Fibroblast of lung (primary cell): ENCODE measurements around the gene KCNIP4. TPM values are rescaled to one million over a fixed set of nuclear protein-coding genes. Genes with fewer than 3 reads are reported as not detected.

ENCODE experiments used
- DNase-seq, 2 donors: peaks; one replicate each; pipeline versions ENCODE4 v3.0.0 to v3.0.0-alpha.2; 2010; ENCODE audit warnings: low read depth in 2 of 2
- H2AFZ ChIP-seq: 2 replicates; pipeline ENCODE4 v1.5.1; 2012; ENCODE audit warnings: low read length, control low read depth, inconsistent platforms
- H3K27ac ChIP-seq: 2 replicates; pipeline ENCODE4 v1.5.1; 2011; ENCODE audit warnings: low read length, control low read depth; ENCODE audit not compliant: insufficient read depth
- H3K27me3 ChIP-seq: 2 replicates; pipeline ENCODE4 v1.5.1; 2011; ENCODE audit warnings: mild to moderate bottlenecking, low read length; ENCODE audit not compliant: control insufficient read depth, insufficient read depth
- H3K36me3 ChIP-seq: 2 replicates; pipeline ENCODE4 v1.5.1; 2011; ENCODE audit warnings: low read length; ENCODE audit not compliant: control insufficient read depth, insufficient read depth
- H3K4me1 ChIP-seq: 2 replicates; pipeline ENCODE4 v1.5.1; 2011; ENCODE audit warnings: low read length; ENCODE audit not compliant: control insufficient read depth, insufficient read depth; ENCODE audit errors: extremely low read depth
- H3K4me2 ChIP-seq: 2 replicates; pipeline ENCODE4 v1.5.1; 2011; ENCODE audit warnings: low read length, control low read depth; ENCODE audit not compliant: insufficient read depth; ENCODE audit errors: extremely low read depth
- H3K4me3 ChIP-seq, 4 experiments: fragments of 200-600 bp in 1 of 4; sonication (generic) in 1 of 4; replicated peaks in 1 of 4; 2 replicates each; pipeline ENCODE4 v1.5.1; 2011 to 2016; ENCODE audit warnings: low read length in 4 of 4, low read depth in 3 of 4, mild to moderate bottlenecking in 3 of 4, control low read depth in 2 of 4, inconsistent platforms in 1 of 4, mixed read lengths in 1 of 4; ENCODE audit not compliant: insufficient read depth in 1 of 4; ENCODE audit errors: control extremely low read depth in 1 of 4
- H3K79me2 ChIP-seq: 2 replicates; pipeline ENCODE4 v1.5.1; 2012; ENCODE audit warnings: mild to moderate bottlenecking, low read length, inconsistent platforms; ENCODE audit not compliant: control insufficient read depth, insufficient read depth
- H3K9ac ChIP-seq: 2 replicates; pipeline ENCODE4 v1.5.1; 2011; ENCODE audit warnings: mild to moderate bottlenecking, low read length, control low read depth; ENCODE audit not compliant: insufficient read depth
- H3K9me3 ChIP-seq: 2 replicates; pipeline ENCODE4 v1.5.1; 2012; ENCODE audit warnings: low read depth, low read length; ENCODE audit not compliant: control insufficient read depth, insufficient read depth
- H4K20me1 ChIP-seq: 2 replicates; pipeline ENCODE4 v1.5.1; 2011; ENCODE audit warnings: low read length; ENCODE audit not compliant: control insufficient read depth, insufficient read depth; ENCODE audit errors: extremely low read depth
- EZH2 ChIP-seq: IDR thresholded peaks from 2 replicates; pipeline ENCODE4 v1.5.1; 2012; ENCODE audit warnings: low read length, control low read depth, mild to moderate bottlenecking; ENCODE audit errors: missing control alignments
- polyA plus RNA-seq, 2 donors: library from polyadenylated mRNA; depleted of rRNA in 1 of 2; stranded (reverse) in 1 of 2; unstranded in 1 of 2; fragments of >200 nt; gene quantifications; 2 replicates each; pipeline ENCODE4 v1.2.1, GENCODE V29; 2011 to 2012; ENCODE audit warnings: missing spikeins in 1 of 2
- total RNA-seq: library from RNA; depleted of rRNA; stranded (reverse); fragments of >200 nt; gene quantifications from 2 replicates; pipeline ENCODE4 v1.2.1, GENCODE V29; 2014
- TF ChIP-seq, protein P1 (sequence below), 2 donors: IDR thresholded peaks in 1 of 2; conservative IDR thresholded peaks in 1 of 2; 1 replicate in 1 of 2; 2 replicates in 1 of 2; pipeline ENCODE4 v1.5.1; 2011 to 2012; ENCODE audit warnings: low read length in 2 of 2, control low read depth in 1 of 2, inconsistent platforms in 1 of 2, low read depth in 1 of 2, mild to moderate bottlenecking in 1 of 2

KCNIP4 gene
- total and polyA plus RNA-seq, 2 donors (not counting 1 experiment from before 2014, with no cell fraction given) = not detected

DNA sequence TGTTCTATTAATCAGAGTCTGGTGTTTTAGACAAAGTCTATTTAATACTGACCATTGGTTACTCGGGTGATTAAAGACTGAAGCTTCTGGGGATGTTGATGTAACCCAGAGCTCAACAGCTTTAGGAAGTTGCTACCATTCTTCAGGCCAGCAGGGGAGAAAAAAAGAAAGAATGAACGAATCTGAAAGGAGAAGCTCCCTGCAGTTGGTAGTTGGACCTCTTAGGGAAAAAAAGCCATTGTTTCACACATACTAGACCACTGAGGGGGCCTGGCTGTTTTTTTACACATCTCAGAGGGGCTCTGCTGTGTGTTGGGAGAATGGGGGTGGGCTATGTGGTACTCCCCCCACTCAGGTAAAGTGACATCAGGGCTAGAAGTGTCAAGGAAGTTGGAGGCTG, 378.9 kb downstream of the KCNIP4 start:
- H3K79me2 ChIP-seq = no peaks in the 10 kb centered on the region
- H3K9me3 ChIP-seq = no peaks in the 10 kb centered on the region
- H3K9ac ChIP-seq = no peak overlapping the region
- H3K4me3 ChIP-seq = no peak overlapping the region
- no peaks in the 10 kb centered on the region for H3K36me3 ChIP-seq
- TF ChIP-seq EZH2 = no peak
- TF ChIP-seq, protein P1, sequence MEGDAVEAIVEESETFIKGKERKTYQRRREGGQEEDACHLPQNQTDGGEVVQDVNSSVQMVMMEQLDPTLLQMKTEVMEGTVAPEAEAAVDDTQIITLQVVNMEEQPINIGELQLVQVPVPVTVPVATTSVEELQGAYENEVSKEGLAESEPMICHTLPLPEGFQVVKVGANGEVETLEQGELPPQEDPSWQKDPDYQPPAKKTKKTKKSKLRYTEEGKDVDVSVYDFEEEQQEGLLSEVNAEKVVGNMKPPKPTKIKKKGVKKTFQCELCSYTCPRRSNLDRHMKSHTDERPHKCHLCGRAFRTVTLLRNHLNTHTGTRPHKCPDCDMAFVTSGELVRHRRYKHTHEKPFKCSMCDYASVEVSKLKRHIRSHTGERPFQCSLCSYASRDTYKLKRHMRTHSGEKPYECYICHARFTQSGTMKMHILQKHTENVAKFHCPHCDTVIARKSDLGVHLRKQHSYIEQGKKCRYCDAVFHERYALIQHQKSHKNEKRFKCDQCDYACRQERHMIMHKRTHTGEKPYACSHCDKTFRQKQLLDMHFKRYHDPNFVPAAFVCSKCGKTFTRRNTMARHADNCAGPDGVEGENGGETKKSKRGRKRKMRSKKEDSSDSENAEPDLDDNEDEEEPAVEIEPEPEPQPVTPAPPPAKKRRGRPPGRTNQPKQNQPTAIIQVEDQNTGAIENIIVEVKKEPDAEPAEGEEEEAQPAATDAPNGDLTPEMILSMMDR (conservative IDR thresholded peaks at IDR 0.05 in 1 of 2, IDR thresholded peaks at IDR 0.05 in 1 of 2; ENCODE audit: low read depth in 1 of 2, low read length in 2 of 2) = no peak
- H3K4me2 ChIP-seq = no peak overlapping the region
- H3K4me1 ChIP-seq = no peaks in the 10 kb centered on the region
- no peak for DNase-seq
- no peaks in the 10 kb centered on the region for H3K27me3 ChIP-seq
- no peak overlapping the region for H3K27ac ChIP-seq
- no peaks in the 10 kb centered on the region for H4K20me1 ChIP-seq
- H2AFZ ChIP-seq = no peak overlapping the region

GRCh38 chr4:21555083-21555482, 393.5 kb downstream of the KCNIP4 start:
- no peak overlapping the region for H2AFZ ChIP-seq
- H3K4me3 ChIP-seq = no peak overlapping the region
- TF ChIP-seq, protein P1 (conservative IDR thresholded peaks at IDR 0.05 in 1 of 2, IDR thresholded peaks at IDR 0.05 in 1 of 2; ENCODE audit: low read depth in 1 of 2, low read length in 2 of 2) = no peak
- no peak for TF ChIP-seq EZH2
- H3K9ac ChIP-seq = no peak overlapping the region
- no peaks in the 10 kb centered on the region for H3K27me3 ChIP-seq
- no peaks in the 10 kb centered on the region for H3K36me3 ChIP-seq
- H3K79me2 ChIP-seq = no peaks in the 10 kb centered on the region
- H3K4me1 ChIP-seq = no peaks in the 10 kb centered on the region
- no peak for DNase-seq
- H3K9me3 ChIP-seq = no peaks in the 10 kb centered on the region
- H3K4me2 ChIP-seq = no peak overlapping the region
- no peaks in the 10 kb centered on the region for H4K20me1 ChIP-seq
- H3K27ac ChIP-seq = no peak overlapping the region

DNA sequence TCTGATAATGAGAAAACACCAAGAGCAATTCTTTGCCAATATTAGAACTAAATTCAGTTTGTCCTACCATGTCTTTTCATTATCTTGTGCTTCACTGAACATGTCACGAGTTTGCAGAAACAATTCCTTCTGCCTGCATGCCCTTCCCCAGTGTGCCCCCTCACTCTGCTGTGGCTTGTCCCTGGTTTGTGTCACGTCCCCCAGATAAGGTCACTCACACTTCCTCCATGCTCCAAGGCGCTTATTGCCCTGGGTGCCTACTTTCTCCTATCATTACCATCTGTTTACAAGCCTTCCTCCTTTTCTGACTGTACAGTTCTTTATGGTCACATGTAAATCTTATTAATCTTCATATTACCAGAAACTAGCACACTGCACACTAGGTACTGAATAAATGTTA, 394.1 kb downstream of the KCNIP4 start:
- no peak overlapping the region for H3K4me3 ChIP-seq

More for the DNA sequence above, 394.1 kb downstream of the KCNIP4 start:
- Histone ChIP-seq H3K27ac (no peak overlapping the region), H3K27me3 (no peaks in the 10 kb centered on the region), H3K9me3 (no peaks in the 10 kb centered on the region), H2AFZ (no peak overlapping the region), H3K4me1 (no peaks in the 10 kb centered on the region), H4K20me1 (no peaks in the 10 kb centered on the region), H3K4me2 (no peak overlapping the region), H3K36me3 (no peaks in the 10 kb centered on the region), H3K79me2 (no peaks in the 10 kb centered on the region), H3K9ac (no peak overlapping the region)
- no peak for TF ChIP-seq EZH2
- TF ChIP-seq, protein P1 (conservative IDR thresholded peaks at IDR 0.05 in 1 of 2, IDR thresholded peaks at IDR 0.05 in 1 of 2; ENCODE audit: low read depth in 1 of 2, low read length in 2 of 2) = no peak
- DNase-seq = no peak
